CD14-positive monocyte (primary cell): ENCODE measurements around the gene CCBE1. TPM values are rescaled to one million over a fixed set of nuclear protein-coding genes. Genes with fewer than 3 reads are reported as not detected.

Experiments used
- DNase-seq, 3 donors: peaks; one replicate each; pipeline ENCODE4 v3.0.0-alpha.2; 2011 to 2022
- H2AFZ ChIP-seq: 2 replicates; pipeline ENCODE4 v1.6.0; 2012; ENCODE audit warnings: mild to moderate bottlenecking, low read depth, low read length, inconsistent platforms; ENCODE audit not compliant: insufficient read depth, poor library complexity, severe bottlenecking
- H3K27ac ChIP-seq, 2 donors: 1 replicate in 1 of 2; 2 replicates in 1 of 2; pipeline ENCODE4 v1.5.1; 2012 to 2013; ENCODE audit warnings: low read length in 2 of 2, control low read depth in 1 of 2, inconsistent platforms in 1 of 2, low read depth in 1 of 2, mild to moderate bottlenecking in 1 of 2
- H3K27me3 ChIP-seq, 2 donors: one replicate each; pipeline versions ENCODE4 v1.6.0 to v1.6.1; 2011 to 2013; ENCODE audit warnings: low read length in 2 of 2; ENCODE audit not compliant: control insufficient read depth in 2 of 2, insufficient read depth in 2 of 2
- H3K36me3 ChIP-seq, 2 donors: replicated peaks in 1 of 2; 1 replicate in 1 of 2; 2 replicates in 1 of 2; pipeline versions ENCODE4 v1.5.1 to v1.6.1; 2012 to 2013; ENCODE audit warnings: low read length in 2 of 2, control low read depth in 1 of 2, inconsistent platforms in 1 of 2, mild to moderate bottlenecking in 1 of 2; ENCODE audit not compliant: insufficient read depth in 2 of 2, control insufficient read depth in 1 of 2
- H3K4me1 ChIP-seq, 2 donors: 1 replicate in 1 of 2; 2 replicates in 1 of 2; pipeline versions ENCODE4 v1.5.1 to v1.6.1; 2012 to 2013; ENCODE audit warnings: low read length in 2 of 2, control low read depth in 1 of 2, inconsistent platforms in 1 of 2, mild to moderate bottlenecking in 1 of 2, moderate library complexity in 1 of 2; ENCODE audit not compliant: insufficient read depth in 2 of 2, control insufficient read depth in 1 of 2
- H3K4me2 ChIP-seq: replicated peaks from 2 replicates; pipeline ENCODE3; 2012; ENCODE audit warnings: low read length, moderate library complexity, mild to moderate bottlenecking; ENCODE audit not compliant: poor library complexity, severe bottlenecking; ENCODE audit errors: extremely low read depth
- H3K4me3 ChIP-seq, 3 experiments: fragments of 200-600 bp in 1 of 3; sonication (generic) in 1 of 3; replicated peaks in 1 of 3; 1 replicate in 2 of 3; 2 replicates in 1 of 3; pipeline ENCODE4 v1.5.1; 2011 to 2013; ENCODE audit warnings: low read length in 3 of 3, mild to moderate bottlenecking in 3 of 3, control low read depth in 2 of 3, low read depth in 2 of 3, inconsistent platforms in 1 of 3, moderate library complexity in 1 of 3
- H3K79me2 ChIP-seq: 2 replicates; pipeline ENCODE4 v1.6.0; 2012; ENCODE audit warnings: mild to moderate bottlenecking, control low read depth, inconsistent platforms, low read length, moderate library complexity; ENCODE audit not compliant: insufficient read depth
- H3K9ac ChIP-seq: 2 replicates; pipeline ENCODE4 v1.6.0; 2017; ENCODE audit warnings: low read length, mild to moderate bottlenecking; ENCODE audit not compliant: insufficient read depth, poor library complexity, severe bottlenecking
- H3K9me3 ChIP-seq, 2 donors: replicated peaks in 1 of 2; 1 replicate in 1 of 2; 2 replicates in 1 of 2; pipeline versions ENCODE4 v1.5.1 to v1.6.1; 2012 to 2013; ENCODE audit warnings: low read length in 2 of 2, control low read depth in 1 of 2; ENCODE audit not compliant: control insufficient read depth in 1 of 2, insufficient read depth in 1 of 2
- H4K20me1 ChIP-seq: 2 replicates; pipeline ENCODE4 v1.6.0; 2012; ENCODE audit warnings: mild to moderate bottlenecking, low read length, control low read depth, moderate library complexity; ENCODE audit not compliant: insufficient read depth
- H3K27ac Mint-ChIP-seq, 7 donors: one replicate each; pipeline ENCODE4 v1.8.0; 2020; ENCODE audit warnings: mild to moderate bottlenecking in 7 of 7, mixed read lengths in 7 of 7, moderate library complexity in 6 of 7, inconsistent platforms in 2 of 7
- H3K27me3 Mint-ChIP-seq, 3 donors: one replicate each; pipeline ENCODE4 v1.8.0; 2021 to 2022; ENCODE audit warnings: low read depth in 3 of 3, mild to moderate bottlenecking in 3 of 3, mixed read lengths in 3 of 3, moderate library complexity in 3 of 3, inconsistent platforms in 1 of 3
- H3K36me3 Mint-ChIP-seq, 2 donors: one replicate each; pipeline ENCODE4 v1.8.0; 2020; ENCODE audit warnings: mixed read lengths in 2 of 2, inconsistent platforms in 1 of 2, mild to moderate bottlenecking in 1 of 2
- H3K4me1 Mint-ChIP-seq: one replicate; pipeline ENCODE4 v1.8.0; 2020; ENCODE audit warnings: mild to moderate bottlenecking, mixed read lengths
- H3K4me3 Mint-ChIP-seq, 2 donors: one replicate each; pipeline ENCODE4 v1.8.0; 2020; ENCODE audit warnings: mild to moderate bottlenecking in 2 of 2, mixed read lengths in 2 of 2, moderate library complexity in 1 of 2
- H3K9me3 Mint-ChIP-seq, 7 donors: one replicate each; pipeline ENCODE4 v1.8.0; 2020 to 2022; ENCODE audit warnings: mixed read lengths in 7 of 7, mild to moderate bottlenecking in 6 of 7, moderate library complexity in 6 of 7, inconsistent platforms in 2 of 7
- WGBS: methylation state at CpG from one replicate; pipeline ENCODE4 v1.1.5; 2013; ENCODE audit warnings: missing lambda C conversion rate; ENCODE audit not compliant: insufficient coverage; 5-methylcytosine and 5-hydroxymethylcytosine counted together
- intact Hi-C, 2 donors: fragments of 100-400 bp; cut with micrococcal nuclease; formaldehyde crosslinking; loops; one replicate each; pipeline versions ENCODE4 v1.15.0 to v1.15.1; 2023
- polyA plus RNA-seq, 3 donors: library from polyadenylated mRNA; depleted of rRNA in 1 of 3; unstranded in 2 of 3; stranded (reverse) in 1 of 3; fragments of 300-500 nt in 2 of 3; fragments of >200 nt in 1 of 3; fragmentation: Illumina TruSeq in 2 of 3; gene quantifications; 1 replicate in 2 of 3; 2 replicates in 1 of 3; pipeline ENCODE4 v1.2.3, GENCODE V29; 2012 to 2021
- TF ChIP-seq, protein P1 (sequence below): fragments of 200-600 bp; IDR thresholded peaks from one replicate; pipeline ENCODE4 v1.8.0; 2022; ENCODE audit warnings: antibody characterized with exemption, mild to moderate bottlenecking

Gene CCBE1
- polyA plus RNA-seq, 3 donors = not detected

GRCh38 chr18:59655676-59656075, 41.5 kb downstream of the CCBE1 start:
- intact Hi-C loops = no loop called here
- Histone ChIP-seq H3K79me2 (no peaks in the 10 kb centered on the region), H3K9ac (no peak overlapping the region), H3K4me2 (no peak overlapping the region), H3K4me3 (no peak overlapping the region), H3K27ac (no peak overlapping the region), H3K4me1 (no peaks in the 10 kb centered on the region), H3K27me3 (no peaks in the 10 kb centered on the region), H4K20me1 (no peaks in the 10 kb centered on the region), H3K9me3 (no peaks in the 10 kb centered on the region), H2AFZ (no peak overlapping the region), H3K36me3 (no peaks in the 10 kb centered on the region)
- Mint-ChIP-seq H3K36me3 (no peaks in the 10 kb centered on the region), H3K4me3 (no peak overlapping the region), H3K9me3 (no peaks in the 10 kb centered on the region), H3K4me1 (no peaks in the 10 kb centered on the region), H3K27me3 (peaks cover 0 to 1% (median 1%) of the 10 kb centered on the region in 3 donors), H3K27ac (no peak overlapping the region)
- TF ChIP-seq, protein P1, sequence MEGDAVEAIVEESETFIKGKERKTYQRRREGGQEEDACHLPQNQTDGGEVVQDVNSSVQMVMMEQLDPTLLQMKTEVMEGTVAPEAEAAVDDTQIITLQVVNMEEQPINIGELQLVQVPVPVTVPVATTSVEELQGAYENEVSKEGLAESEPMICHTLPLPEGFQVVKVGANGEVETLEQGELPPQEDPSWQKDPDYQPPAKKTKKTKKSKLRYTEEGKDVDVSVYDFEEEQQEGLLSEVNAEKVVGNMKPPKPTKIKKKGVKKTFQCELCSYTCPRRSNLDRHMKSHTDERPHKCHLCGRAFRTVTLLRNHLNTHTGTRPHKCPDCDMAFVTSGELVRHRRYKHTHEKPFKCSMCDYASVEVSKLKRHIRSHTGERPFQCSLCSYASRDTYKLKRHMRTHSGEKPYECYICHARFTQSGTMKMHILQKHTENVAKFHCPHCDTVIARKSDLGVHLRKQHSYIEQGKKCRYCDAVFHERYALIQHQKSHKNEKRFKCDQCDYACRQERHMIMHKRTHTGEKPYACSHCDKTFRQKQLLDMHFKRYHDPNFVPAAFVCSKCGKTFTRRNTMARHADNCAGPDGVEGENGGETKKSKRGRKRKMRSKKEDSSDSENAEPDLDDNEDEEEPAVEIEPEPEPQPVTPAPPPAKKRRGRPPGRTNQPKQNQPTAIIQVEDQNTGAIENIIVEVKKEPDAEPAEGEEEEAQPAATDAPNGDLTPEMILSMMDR = no peak
- DNase-seq = no peak
- 89% methylated on average over 1 of the region's 2 CpGs for WGBS

DNA sequence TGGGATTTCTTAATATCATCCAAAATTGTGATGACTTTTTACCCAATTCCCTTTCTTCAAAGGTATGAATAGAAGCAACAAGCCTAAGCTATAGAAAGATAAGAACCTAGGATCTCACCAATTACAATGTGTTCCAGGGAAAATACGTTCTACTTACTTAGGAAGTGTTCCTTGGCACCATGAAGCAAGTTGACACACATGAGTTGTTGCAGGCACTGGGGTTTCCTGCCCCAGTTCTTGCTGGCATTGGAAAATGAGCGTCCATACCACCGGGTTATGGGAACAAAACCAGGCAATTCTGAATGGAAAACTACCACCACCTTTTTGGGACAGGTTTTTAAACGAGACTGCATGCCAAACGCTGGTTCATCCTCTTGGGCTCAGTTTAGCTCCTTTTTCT, 46.2 kb downstream of the CCBE1 start:
- no peak for DNase-seq
- no peaks in the 10 kb centered on the region for H3K36me3 ChIP-seq
- no peak overlapping the region for H3K4me3 ChIP-seq
- no peak overlapping the region for H3K27ac ChIP-seq
- WGBS = 89% methylated on average over 5 of the region's 5 CpGs
- H3K27ac Mint-ChIP-seq = no peak overlapping the region
- no peak overlapping the region for H3K4me3 Mint-ChIP-seq
- no peaks in the 10 kb centered on the region for H3K79me2 ChIP-seq
- H3K4me1 Mint-ChIP-seq = no peaks in the 10 kb centered on the region
- peaks cover 0 to 4% (median 3%) of the 10 kb centered on the region in 3 donors for H3K27me3 Mint-ChIP-seq
- no peaks in the 10 kb centered on the region for H3K4me1 ChIP-seq
- H3K9me3 ChIP-seq = no peaks in the 10 kb centered on the region
- H3K27me3 ChIP-seq = no peaks in the 10 kb centered on the region
- H3K9ac ChIP-seq = no peak overlapping the region
- H3K4me2 ChIP-seq = no peak overlapping the region
- H2AFZ ChIP-seq = no peak overlapping the region
- TF ChIP-seq, protein P1 = no peak
- H4K20me1 ChIP-seq = no peaks in the 10 kb centered on the region
- H3K36me3 Mint-ChIP-seq = no peaks in the 10 kb centered on the region
- H3K9me3 Mint-ChIP-seq = no peaks in the 10 kb centered on the region
- intact Hi-C loops = no loop called here
